Transverse colon (tissue), 4 donors: ENCODE measurements around the gene HMGN2. TPM values are rescaled to one million over a fixed set of nuclear protein-coding genes. Genes with fewer than 3 reads are reported as not detected.
"Not testable (repeated sequence)": the region's sequence is repeated elsewhere in the genome, so short reads cannot be mapped to it uniquely, and the experiment has no call there.

Experiments used
- DNase-seq: peaks from one replicate; pipeline ENCODE4 v3.0.0-alpha.2; 2019
- H3K27ac ChIP-seq, 4 donors: fragments of 200-600 bp; sonication (generic); 2 replicates each; pipeline ENCODE4 v1.5.1; 2016 to 2018; ENCODE audit warnings: inconsistent platforms in 4 of 4
- H3K27me3 ChIP-seq: fragments of 200-600 bp; sonication (generic); 2 replicates; pipeline ENCODE4 v1.5.1; 2017; ENCODE audit warnings: inconsistent platforms
- H3K36me3 ChIP-seq, 4 donors: fragments of 200-600 bp; sonication (generic); 2 replicates each; pipeline ENCODE4 v1.5.1; 2017 to 2019; ENCODE audit warnings: inconsistent platforms in 4 of 4
- H3K4me1 ChIP-seq, 4 donors: fragments of 200-600 bp; sonication (generic); 2 replicates each; pipeline ENCODE4 v1.5.1; 2017 to 2020; ENCODE audit warnings: inconsistent platforms in 4 of 4
- H3K4me3 ChIP-seq, 4 donors: fragments of 200-600 bp; sonication (generic); 1 replicate in 1 of 4; 2 replicates in 3 of 4; pipeline versions ENCODE4 v1.5.1 to v1.6.1; 2017 to 2019; ENCODE audit warnings: inconsistent platforms in 4 of 4
- H3K9me3 ChIP-seq, 2 donors: fragments of 200-600 bp; sonication (generic); 2 replicates each; pipeline ENCODE4 v1.5.1; 2017 to 2019; ENCODE audit warnings: inconsistent platforms in 2 of 2
- EP300 ChIP-seq: sonication (generic); formaldehyde crosslinking; IDR thresholded peaks from one replicate; pipeline ENCODE4 v1.6.1; 2017; ENCODE audit warnings: antibody characterized with exemption, low read depth
- POLR2A ChIP-seq: fragments of 450-650 bp; IDR thresholded peaks from one replicate; pipeline ENCODE4 v1.6.1; 2016; ENCODE audit warnings: antibody characterized with exemption, mild to moderate bottlenecking, moderate library complexity
- POLR2AphosphoS5 ChIP-seq, 3 donors: sonication (generic); formaldehyde crosslinking; IDR thresholded peaks; one replicate each; pipeline ENCODE4 v1.6.1; 2016; ENCODE audit warnings: antibody characterized with exemption in 3 of 3
- WGBS, 2 donors: methylation state at CpG; one replicate each; pipeline ENCODE4 v1.1.5; 2018; ENCODE audit warnings: low coverage in 1 of 2; 5-methylcytosine and 5-hydroxymethylcytosine counted together
- in situ Hi-C, 4 donors: fragments of 200-750 bp; cut with MboI; loops; one replicate each; pipeline versions ENCODE4 v1.15.0 to v1.15.1; 2017; ENCODE audit warnings: low sequenced_read_pairs in 3 of 4, low pct_ligation_motif_present in 1 of 4, low pct_unique_long_range_greater_than_20kb in 1 of 4
- intact Hi-C: fragments of 100-400 bp; cut with DNase I; formaldehyde crosslinking; loops from one replicate; pipeline ENCODE4 v1.15.1; 2023; ENCODE audit warnings: low total_unique reads
- total RNA-seq, 4 donors: library from RNA; depleted of rRNA; stranded (reverse); fragments of >200 nt; gene quantifications; one replicate each; pipeline ENCODE4 v1.1.0, GENCODE V29; 2016
- TF ChIP-seq, protein P1 (sequence below), 5 experiments: fragments of 200-600 bp in 3 of 5; fragments of 450-650 bp in 2 of 5; sonication (generic) in 3 of 5; IDR thresholded peaks; 1 replicate in 2 of 5; 2 replicates in 3 of 5; pipeline ENCODE4 v1.5.1; 2016 to 2017; ENCODE audit warnings: antibody characterized with exemption in 5 of 5, inconsistent platforms in 3 of 5, mild to moderate bottlenecking in 2 of 5, moderate library complexity in 1 of 5

The HMGN2 gene
- total RNA-seq, 4 donors from 2014 or later: 58.7 to 194 (median 165) TPM

DNA sequence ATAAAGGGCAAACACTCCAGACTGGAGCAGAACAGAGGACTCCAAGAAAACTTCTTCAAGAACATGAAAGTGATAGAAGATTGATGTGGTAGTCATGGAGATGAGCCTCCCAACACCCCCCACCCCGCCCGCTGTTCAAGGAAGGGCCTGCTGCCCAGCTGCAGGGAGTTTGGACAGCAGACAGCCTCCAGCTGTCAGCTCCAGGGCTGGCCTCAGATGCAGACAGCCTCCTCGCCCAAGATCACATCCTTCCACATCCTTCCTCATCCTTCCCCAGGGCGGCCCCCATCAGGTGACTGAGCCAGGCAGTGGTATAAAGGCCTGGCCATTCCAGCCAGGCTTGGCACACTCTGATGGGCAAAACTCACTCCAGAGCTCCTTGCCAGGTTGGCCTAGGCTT lies 24.6 kb downstream of the HMGN2 start:
- Histone ChIP-seq H3K9me3 (no peaks in the 10 kb centered on the region), H3K27me3 (no peaks in the 10 kb centered on the region), H3K4me1 (peaks cover 0 to 17% (median 11%) of the 10 kb centered on the region in 4 donors), H3K27ac (no peak overlapping the region), H3K4me3 (no peak overlapping the region), H3K36me3 (no peaks in the 10 kb centered on the region)
- 34% methylated on average over 4 of the region's 4 CpGs; no CpG with 5 or more reads in 1 of the 2 donors for WGBS, 2 donors
- in situ Hi-C loops (no loop called here), intact Hi-C loops (no loop called here)
- TF ChIP-seq POLR2A: no peak
- TF ChIP-seq EP300: no peak
- no peak for TF ChIP-seq POLR2AphosphoS5 (IDR thresholded peaks at IDR 0.05)
- TF ChIP-seq, protein P1, sequence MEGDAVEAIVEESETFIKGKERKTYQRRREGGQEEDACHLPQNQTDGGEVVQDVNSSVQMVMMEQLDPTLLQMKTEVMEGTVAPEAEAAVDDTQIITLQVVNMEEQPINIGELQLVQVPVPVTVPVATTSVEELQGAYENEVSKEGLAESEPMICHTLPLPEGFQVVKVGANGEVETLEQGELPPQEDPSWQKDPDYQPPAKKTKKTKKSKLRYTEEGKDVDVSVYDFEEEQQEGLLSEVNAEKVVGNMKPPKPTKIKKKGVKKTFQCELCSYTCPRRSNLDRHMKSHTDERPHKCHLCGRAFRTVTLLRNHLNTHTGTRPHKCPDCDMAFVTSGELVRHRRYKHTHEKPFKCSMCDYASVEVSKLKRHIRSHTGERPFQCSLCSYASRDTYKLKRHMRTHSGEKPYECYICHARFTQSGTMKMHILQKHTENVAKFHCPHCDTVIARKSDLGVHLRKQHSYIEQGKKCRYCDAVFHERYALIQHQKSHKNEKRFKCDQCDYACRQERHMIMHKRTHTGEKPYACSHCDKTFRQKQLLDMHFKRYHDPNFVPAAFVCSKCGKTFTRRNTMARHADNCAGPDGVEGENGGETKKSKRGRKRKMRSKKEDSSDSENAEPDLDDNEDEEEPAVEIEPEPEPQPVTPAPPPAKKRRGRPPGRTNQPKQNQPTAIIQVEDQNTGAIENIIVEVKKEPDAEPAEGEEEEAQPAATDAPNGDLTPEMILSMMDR (IDR thresholded peaks at IDR 0.05): no peak
- DNase-seq: peak; percentile 10

DNA sequence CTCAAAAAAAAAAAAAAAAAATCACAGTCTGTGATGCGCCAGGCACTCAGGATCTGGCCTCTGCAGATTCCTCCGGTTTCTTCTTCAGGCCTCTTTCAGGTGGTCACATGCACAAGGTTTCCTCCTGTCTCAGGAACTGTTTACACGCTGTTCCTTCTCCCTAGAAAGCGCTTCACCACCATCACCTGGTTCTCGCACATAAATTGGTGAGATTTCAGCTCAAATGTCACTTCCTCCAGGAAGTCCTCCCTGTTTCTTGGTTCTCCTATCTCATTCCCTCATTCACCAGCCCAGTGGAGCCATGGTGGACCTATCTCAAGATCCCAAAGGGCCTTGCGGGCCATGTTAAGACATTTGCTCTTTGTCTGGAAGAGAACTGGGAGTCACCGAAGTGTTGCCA lies 26.7 kb downstream of the HMGN2 start:
- no peaks in the 10 kb centered on the region for H3K36me3 ChIP-seq
- H3K4me1 ChIP-seq: peaks cover 0 to 20% (median 14%) of the 10 kb centered on the region in 4 donors
- no peaks in the 10 kb centered on the region for H3K9me3 ChIP-seq
- intact Hi-C loops (no loop called here), in situ Hi-C loops (no loop called here)
- 96 to 98% methylated on average over 5 to 7 of the region's 7 CpGs for WGBS, 2 donors
- H3K27ac ChIP-seq: no peak overlapping the region
- DNase-seq: no peak
- TF ChIP-seq POLR2A (no peak), POLR2AphosphoS5 (IDR thresholded peaks at IDR 0.05) (no peak), EP300 (no peak)
- TF ChIP-seq, protein P1 (IDR thresholded peaks at IDR 0.05): no peak
- no peak overlapping the region for H3K4me3 ChIP-seq
- no peaks in the 10 kb centered on the region for H3K27me3 ChIP-seq

DNA sequence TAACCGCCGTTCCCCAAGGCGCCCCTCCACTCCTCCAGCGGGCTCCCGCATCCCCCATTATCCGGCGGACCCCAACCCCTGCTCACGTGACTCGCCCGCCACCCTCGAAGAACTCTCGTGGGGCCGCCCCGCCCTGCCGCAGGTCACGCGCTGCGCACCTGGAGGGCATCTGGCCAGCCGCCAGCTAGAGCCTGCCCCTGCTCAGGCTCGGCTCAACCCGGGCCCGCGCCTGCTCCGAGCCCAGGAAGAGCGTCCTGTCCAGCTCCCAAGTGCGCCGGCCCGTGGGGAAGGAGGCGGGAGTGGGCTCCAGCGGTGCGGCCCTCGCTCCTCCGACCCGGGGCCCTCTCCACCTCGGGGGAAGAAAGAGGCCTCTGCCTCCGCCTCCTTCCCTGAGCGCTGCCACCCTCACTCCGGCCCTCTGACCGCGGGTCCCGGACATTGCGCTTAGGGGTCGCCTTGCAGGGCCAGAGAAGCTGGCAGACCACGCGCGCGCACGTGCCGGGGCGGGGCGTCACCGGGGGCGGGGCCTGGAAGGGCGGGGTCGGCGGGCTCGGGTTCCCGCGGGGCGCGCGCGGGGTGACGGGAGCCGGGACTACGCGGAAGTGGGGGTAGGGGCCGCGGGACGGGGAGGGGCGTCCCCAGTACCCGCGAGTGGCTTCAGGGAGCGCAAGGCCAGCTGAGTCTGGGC lies 28.4 kb downstream of the HMGN2 start:
- intact Hi-C loops: no loop called here
- Histone ChIP-seq H3K36me3 (no peaks in the 10 kb centered on the region), H3K4me1 (peaks cover 0 to 20% (median 14%) of the 10 kb centered on the region in 4 donors), H3K9me3 (no peaks in the 10 kb centered on the region), H3K27ac (peak overlapping the region; percentile 90 to 95 (median 94)), H3K4me3 (peak overlapping the region; percentile 44 to 82 (median 63)), H3K27me3 (no peaks in the 10 kb centered on the region)
- in situ Hi-C loops: no loop called here
- WGBS, 2 donors: 0% methylated on average over 16 of the region's 74 CpGs; no CpG with 5 or more reads in 1 of the 2 donors
- TF ChIP-seq, protein P1 (IDR thresholded peaks at IDR 0.05): peak in 1 of 5 experiments; percentile 50
- TF ChIP-seq POLR2AphosphoS5 (IDR thresholded peaks at IDR 0.05) (peak; percentile 55 to 87 (median 85)), POLR2A (no peak), EP300 (no peak)
- DNase-seq: peak; percentile 93

DNA sequence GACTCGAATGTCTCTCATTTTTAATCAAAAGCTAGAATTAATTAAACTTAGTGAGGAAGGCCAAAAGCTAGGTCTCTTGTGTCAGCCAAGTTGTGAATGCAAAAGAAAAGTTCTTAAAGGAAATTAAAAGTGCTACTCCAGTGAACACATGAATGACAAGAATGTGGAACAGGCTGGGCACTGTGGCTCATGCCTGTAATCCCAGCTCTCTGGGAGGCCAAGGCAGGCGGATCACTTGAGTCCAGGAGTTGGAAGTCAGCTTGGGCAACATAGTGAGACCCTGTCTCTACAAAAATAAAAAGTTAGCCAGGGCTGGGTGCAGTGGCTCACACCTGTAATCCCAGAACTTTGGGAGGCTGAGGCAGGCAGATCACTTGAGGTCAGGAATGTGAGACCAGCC lies 38.5 kb downstream of the HMGN2 start:
- H3K4me1 ChIP-seq, H3K27me3 ChIP-seq, DNase-seq, H3K9me3 ChIP-seq, H3K4me3 ChIP-seq, in situ Hi-C loops, H3K36me3 ChIP-seq, intact Hi-C loops, H3K27ac ChIP-seq: not testable (repeated sequence)
- WGBS, 2 donors: 40 to 74% methylated on average over 1 to 2 of the region's 2 CpGs

DNA sequence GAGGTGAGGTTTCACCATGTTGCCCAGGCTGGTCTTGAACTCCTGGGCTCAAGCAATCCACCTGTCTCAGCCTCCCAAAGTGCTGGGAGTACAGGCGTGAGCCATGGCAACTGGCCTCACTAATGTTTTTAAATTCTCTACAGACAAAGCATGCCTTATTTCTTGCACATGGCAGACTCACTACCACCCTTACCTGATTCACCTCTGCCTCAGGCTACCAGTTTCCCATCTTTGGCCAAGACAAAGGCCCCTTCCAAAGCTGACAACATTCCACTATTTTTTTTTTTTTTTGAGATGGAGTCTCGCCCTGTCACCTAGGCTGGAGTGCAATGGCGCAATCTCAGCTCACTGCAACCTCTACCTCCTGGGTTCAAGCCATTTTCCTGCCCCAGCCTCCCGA lies 43.6 kb downstream of the HMGN2 start:
- H3K9me3 ChIP-seq, intact Hi-C loops: not testable (repeated sequence)

More for the DNA sequence above, 43.6 kb downstream of the HMGN2 start:
- 83 to 86% methylated on average over 2 to 4 of the region's 4 CpGs for WGBS, 2 donors
- in situ Hi-C loops, H3K36me3 ChIP-seq, H3K27me3 ChIP-seq, H3K27ac ChIP-seq, H3K4me1 ChIP-seq, H3K4me3 ChIP-seq, DNase-seq: not testable (repeated sequence)
